H9 (cell line): ENCODE data around the gene SLC46A2. TPM values are rescaled to one million over a fixed set of nuclear protein-coding genes. Genes with fewer than 3 reads are reported as not detected.

Experiments used
- DNase-seq: peaks from one replicate; pipeline ENCODE4 v3.0.0-alpha.2; 2017
- H2AFZ ChIP-seq: one replicate; pipeline ENCODE4 v1.6.1; 2013; ENCODE audit warnings: mild to moderate bottlenecking, low read length, control low read depth, moderate library complexity
- H2AK5ac ChIP-seq: 2 replicates; pipeline ENCODE4 v1.6.1; 2013; ENCODE audit warnings: low read length, control low read depth, mixed read lengths; ENCODE audit not compliant: insufficient read length
- H2BK120ac ChIP-seq: one replicate; pipeline ENCODE4 v1.6.1; 2013; ENCODE audit warnings: low read depth, mild to moderate bottlenecking, low read length, control low read depth, inconsistent platforms; ENCODE audit not compliant: poor library complexity, severe bottlenecking
- H2BK12ac ChIP-seq: 2 replicates; pipeline ENCODE4 v1.6.1; 2013; ENCODE audit warnings: low read length, control low read depth, mixed read lengths, low read depth; ENCODE audit not compliant: insufficient read length
- H2BK15ac ChIP-seq: 2 replicates; pipeline ENCODE4 v1.6.1; 2013; ENCODE audit warnings: low read depth, low read length, control low read depth
- H2BK20ac ChIP-seq: one replicate; pipeline ENCODE4 v1.6.1; 2013; ENCODE audit warnings: low read depth, mild to moderate bottlenecking, low read length, control low read depth, inconsistent platforms; ENCODE audit not compliant: poor library complexity, severe bottlenecking
- H2BK5ac ChIP-seq: 2 replicates; pipeline ENCODE4 v1.6.1; 2013; ENCODE audit warnings: low read length, control low read depth, mixed read lengths; ENCODE audit not compliant: insufficient read length
- H3K14ac ChIP-seq: 2 replicates; pipeline ENCODE4 v1.6.1; 2013; ENCODE audit warnings: low read length, control low read depth; ENCODE audit not compliant: insufficient read depth
- H3K18ac ChIP-seq: 2 replicates; pipeline ENCODE4 v1.6.1; 2013; ENCODE audit warnings: low read depth, mild to moderate bottlenecking, mixed read lengths, low read length, control low read depth; ENCODE audit not compliant: insufficient read length
- H3K23ac ChIP-seq: 2 replicates; pipeline ENCODE4 v1.6.1; 2013; ENCODE audit warnings: low read length, control low read depth, mixed read lengths, low read depth; ENCODE audit not compliant: insufficient read length
- H3K23me2 ChIP-seq: 2 replicates; pipeline ENCODE4 v1.6.1; 2013; ENCODE audit warnings: low read depth, mild to moderate bottlenecking, mixed read lengths, low read length, control low read depth; ENCODE audit not compliant: insufficient read length, poor library complexity, severe bottlenecking
- H3K27ac ChIP-seq: 2 replicates; pipeline ENCODE4 v1.5.1; 2013; ENCODE audit warnings: low read length, control low read depth, mixed read lengths, low read depth; ENCODE audit not compliant: insufficient read length
- H3K27me3 ChIP-seq: 2 replicates; pipeline ENCODE4 v1.6.1; 2013; ENCODE audit warnings: low read length, control low read depth, inconsistent platforms; ENCODE audit not compliant: insufficient read depth
- H3K4ac ChIP-seq: 2 replicates; pipeline ENCODE4 v1.6.1; 2013; ENCODE audit warnings: low read depth, mild to moderate bottlenecking, control low read depth, inconsistent platforms, low read length, moderate library complexity
- H3K4me1 ChIP-seq: 2 replicates; pipeline ENCODE4 v1.6.1; 2013; ENCODE audit warnings: low read length, control low read depth, inconsistent platforms; ENCODE audit not compliant: insufficient read depth
- H3K4me2 ChIP-seq: 2 replicates; pipeline ENCODE4 v1.6.1; 2013; ENCODE audit warnings: low read length, control low read depth, mixed read lengths; ENCODE audit not compliant: insufficient read length, insufficient read depth
- H3K56ac ChIP-seq: 2 replicates; pipeline ENCODE4 v1.6.1; 2013; ENCODE audit warnings: low read depth, mild to moderate bottlenecking, mixed read lengths, low read length, control low read depth; ENCODE audit not compliant: insufficient read length
- H3K79me1 ChIP-seq: 2 replicates; pipeline ENCODE4 v1.6.1; 2013; ENCODE audit warnings: low read depth, mild to moderate bottlenecking, moderate library complexity, low read length, control low read depth, inconsistent platforms; ENCODE audit not compliant: insufficient read depth, poor library complexity, severe bottlenecking
- H3K79me2 ChIP-seq: 2 replicates; pipeline ENCODE4 v1.6.1; 2013; ENCODE audit warnings: low read length, control low read depth, inconsistent platforms; ENCODE audit not compliant: insufficient read depth
- H3K9ac ChIP-seq: 2 replicates; pipeline ENCODE4 v1.6.1; 2013; ENCODE audit warnings: low read length, control low read depth, mixed read lengths; ENCODE audit not compliant: insufficient read length; ENCODE audit errors: extremely low read depth
- H3K9me3 ChIP-seq: one replicate; pipeline ENCODE4 v1.6.1; 2013; ENCODE audit warnings: low read depth, low read length, inconsistent platforms; ENCODE audit not compliant: control insufficient read depth
- H3T11ph ChIP-seq: one replicate; pipeline ENCODE4 v1.6.1; 2013; ENCODE audit warnings: mild to moderate bottlenecking, low read length, control low read depth, inconsistent platforms
- H4K20me1 ChIP-seq: one replicate; pipeline ENCODE4 v1.6.1; 2013; ENCODE audit not compliant: control insufficient read depth, insufficient read length, insufficient read depth
- H4K5ac ChIP-seq: 2 replicates; pipeline ENCODE4 v1.6.1; 2013; ENCODE audit warnings: low read depth, mild to moderate bottlenecking, mixed read lengths, low read length, control low read depth; ENCODE audit not compliant: insufficient read length
- H4K8ac ChIP-seq: replicated peaks from 2 replicates; pipeline ENCODE4 v1.6.1; 2013; ENCODE audit warnings: low read length, control low read depth, mixed read lengths, low read depth; ENCODE audit not compliant: insufficient read length
- H4K91ac ChIP-seq: 2 replicates; pipeline ENCODE4 v1.6.1; 2013; ENCODE audit warnings: low read depth, mild to moderate bottlenecking, moderate library complexity, mixed read lengths, low read length, control low read depth; ENCODE audit not compliant: insufficient read length
- H3K27ac Mint-ChIP-seq, 3 experiments: 2 replicates in 2 of 3; 3 replicates in 1 of 3; pipeline ENCODE4 v1.8.0; 2020 to 2021; ENCODE audit warnings: mixed read lengths in 3 of 3, mild to moderate bottlenecking in 1 of 3, moderate library complexity in 1 of 3
- H3K27me3 Mint-ChIP-seq: 2 replicates; pipeline ENCODE4 v1.8.0; 2021; ENCODE audit warnings: low read depth, mild to moderate bottlenecking, moderate library complexity, mixed read lengths
- H3K36me3 Mint-ChIP-seq, 3 experiments: 2 replicates in 2 of 3; 3 replicates in 1 of 3; pipeline ENCODE4 v1.8.0; 2020 to 2021; ENCODE audit warnings: low read depth in 3 of 3, mixed read lengths in 3 of 3; ENCODE audit not compliant: insufficient read depth in 1 of 3
- H3K4me1 Mint-ChIP-seq, 2 experiments: 2 replicates each; pipeline ENCODE4 v1.8.0; 2020; ENCODE audit warnings: mixed read lengths in 2 of 2
- H3K4me3 Mint-ChIP-seq, 2 experiments: 2 replicates in 1 of 2; 3 replicates in 1 of 2; pipeline ENCODE4 v1.8.0; 2020 to 2021; ENCODE audit warnings: mild to moderate bottlenecking in 2 of 2, mixed read lengths in 2 of 2, moderate library complexity in 1 of 2
- H3K9me3 Mint-ChIP-seq, 2 experiments: 2 replicates in 1 of 2; 3 replicates in 1 of 2; pipeline ENCODE4 v1.8.0; 2020; ENCODE audit warnings: mild to moderate bottlenecking in 2 of 2, mixed read lengths in 2 of 2, moderate library complexity in 1 of 2
- WGBS: extraction: QIAGEN DNeasy Blood & Tissue Kit; methylation state at CpG from one replicate; pipeline ENCODE4 v1.1.7; 2013; ENCODE audit warnings: missing lambda C conversion rate, low lambda C conversion rate, mixed read lengths; ENCODE audit not compliant: insufficient read length; ENCODE audit errors: extremely low coverage; 5-methylcytosine and 5-hydroxymethylcytosine counted together
- total RNA-seq: library from RNA; stranded (reverse); gene quantifications from 2 replicates; pipeline ENCODE4 v1.2.1, GENCODE V29; 2021
- TF ChIP-seq, protein P1 (sequence below): fragments of 200-600 bp; sonication (generic); conservative IDR thresholded peaks from 3 replicates; pipeline ENCODE4 v1.8.0; 2021; ENCODE audit warnings: antibody characterized with exemption, mild to moderate bottlenecking

Gene SLC46A2
- total RNA-seq, 1 experiment from 2014 or later, result not detected

DNA sequence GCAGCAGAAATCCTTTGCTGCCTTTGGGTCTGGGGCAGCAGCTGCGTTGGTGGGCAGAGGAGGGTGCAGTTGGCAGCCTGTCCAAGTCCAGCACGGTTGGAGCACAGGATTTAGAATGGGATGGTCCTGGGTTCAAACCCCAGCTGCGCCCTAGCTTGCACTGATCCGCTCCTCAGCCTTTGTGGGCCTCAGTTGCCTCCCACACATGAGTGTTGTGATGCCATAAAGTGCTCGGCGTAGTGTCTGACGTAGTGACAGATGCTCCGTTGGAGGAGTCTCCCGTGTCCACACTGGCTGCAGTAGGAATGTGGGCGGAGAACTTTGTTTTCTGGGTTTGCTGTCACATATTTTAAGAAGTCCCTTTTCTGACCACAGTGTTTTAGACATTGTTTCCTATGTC lies 36.0 kb downstream of the SLC46A2 start:
- Mint-ChIP-seq H3K9me3 (no peaks in the 10 kb centered on the region; a peak in 1 of 5 replicates), H3K4me1 (peaks cover 4 to 7% of the 10 kb centered on the region in 2 experiments), H3K4me3 (no peak overlapping the region), H3K27me3 (no peaks in the 10 kb centered on the region), H3K27ac (no peak overlapping the region), H3K36me3 (peaks cover 0 to 15% (median 0%) of the 10 kb centered on the region in 3 experiments; a peak in 3 of 7 replicates)
- Histone ChIP-seq H2BK15ac (no peak overlapping the region), H2AK5ac (no peak overlapping the region), H4K20me1 (peaks cover 3% of the 10 kb centered on the region), H3K14ac (no peak overlapping the region), H3K18ac (no peak overlapping the region), H3K23me2 (no peaks in the 10 kb centered on the region), H3K4ac (no peak overlapping the region), H3K9ac (no peak overlapping the region), H2BK20ac (no peak overlapping the region), H3T11ph (no peak overlapping the region), H2AFZ (no peak overlapping the region), H2BK12ac (no peak overlapping the region), H3K9me3 (no peaks in the 10 kb centered on the region), H3K56ac (no peak overlapping the region), H3K27ac (no peak overlapping the region), H3K4me2 (no peak overlapping the region), H2BK5ac (no peak overlapping the region), H3K4me1 (no peaks in the 10 kb centered on the region), H2BK120ac (no peak overlapping the region), H4K5ac (no peak overlapping the region), H3K79me2 (no peaks in the 10 kb centered on the region), H3K23ac (no peak overlapping the region), H3K27me3 (no peaks in the 10 kb centered on the region), H4K91ac (no peak overlapping the region), H4K8ac (no peak overlapping the region), H3K79me1 (no peaks in the 10 kb centered on the region)
- no peak for DNase-seq
- TF ChIP-seq, protein P1, sequence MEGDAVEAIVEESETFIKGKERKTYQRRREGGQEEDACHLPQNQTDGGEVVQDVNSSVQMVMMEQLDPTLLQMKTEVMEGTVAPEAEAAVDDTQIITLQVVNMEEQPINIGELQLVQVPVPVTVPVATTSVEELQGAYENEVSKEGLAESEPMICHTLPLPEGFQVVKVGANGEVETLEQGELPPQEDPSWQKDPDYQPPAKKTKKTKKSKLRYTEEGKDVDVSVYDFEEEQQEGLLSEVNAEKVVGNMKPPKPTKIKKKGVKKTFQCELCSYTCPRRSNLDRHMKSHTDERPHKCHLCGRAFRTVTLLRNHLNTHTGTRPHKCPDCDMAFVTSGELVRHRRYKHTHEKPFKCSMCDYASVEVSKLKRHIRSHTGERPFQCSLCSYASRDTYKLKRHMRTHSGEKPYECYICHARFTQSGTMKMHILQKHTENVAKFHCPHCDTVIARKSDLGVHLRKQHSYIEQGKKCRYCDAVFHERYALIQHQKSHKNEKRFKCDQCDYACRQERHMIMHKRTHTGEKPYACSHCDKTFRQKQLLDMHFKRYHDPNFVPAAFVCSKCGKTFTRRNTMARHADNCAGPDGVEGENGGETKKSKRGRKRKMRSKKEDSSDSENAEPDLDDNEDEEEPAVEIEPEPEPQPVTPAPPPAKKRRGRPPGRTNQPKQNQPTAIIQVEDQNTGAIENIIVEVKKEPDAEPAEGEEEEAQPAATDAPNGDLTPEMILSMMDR, result no peak
- WGBS, result no CpG with 5 or more reads among the region's 10 CpGs
